HPDE6-E6E7 (cell line): Measurements from ENCODE around the gene TICAM2.

Experiments
- DNase-seq: peaks from one replicate; pipeline ENCODE4 v3.0.0; 2011; ENCODE audit warnings: missing footprints; ENCODE audit errors: extremely low spot score

Gene TICAM2

GRCh38 chr5:115568668-115569067 lies 33.6 kb downstream of the TICAM2 start:
- no peak for DNase-seq

DNA sequence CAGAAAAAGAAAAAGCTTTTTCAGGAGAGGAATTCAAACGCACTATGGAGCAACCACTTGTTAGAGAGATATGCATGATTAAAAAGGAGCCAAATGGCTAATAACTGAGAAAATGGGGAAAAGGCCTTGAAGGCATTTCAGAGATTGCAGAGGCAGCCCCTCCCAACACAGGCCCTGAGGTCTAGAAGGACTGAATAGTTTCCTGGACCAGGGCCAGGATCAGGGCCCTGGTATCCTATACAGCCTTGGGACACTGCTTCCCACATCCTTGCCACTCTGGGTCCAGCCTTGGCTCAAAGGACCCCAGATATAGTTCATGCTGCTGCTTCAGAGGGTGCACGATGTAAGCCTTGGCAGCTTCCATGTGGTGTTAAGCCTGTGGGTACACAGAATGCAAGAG lies 37.0 kb downstream of the TICAM2 start:
- no peak for DNase-seq

GRCh38 chr5:115561176-115561575 lies 41.1 kb downstream of the TICAM2 start:
- no peak for DNase-seq

DNA sequence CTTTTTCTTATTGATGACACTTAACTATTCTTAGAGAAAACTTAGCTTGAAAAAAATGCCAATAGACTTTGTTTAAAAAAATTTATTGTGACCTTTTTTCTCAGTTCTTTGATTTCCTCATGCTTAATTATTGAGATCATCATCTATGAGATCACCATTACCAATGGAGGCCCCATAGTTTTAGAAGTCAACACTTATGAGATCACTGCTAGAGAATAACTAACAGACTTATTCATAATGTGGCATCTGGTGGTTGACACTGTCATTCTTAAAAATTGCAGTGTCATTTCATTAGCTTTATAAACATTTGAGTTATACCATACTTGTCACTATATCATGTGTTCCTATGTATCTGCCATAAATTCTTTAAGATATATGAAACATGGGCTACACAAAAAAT lies 42.8 kb downstream of the TICAM2 start:
- no peak for DNase-seq

- DNase-seq: no peak
Measured at GRCh38 chr5:115558388-115558956, 43.8 kb downstream of the TICAM2 start.

GRCh38 chr5:115557667-115558387 lies 44.5 kb downstream of the TICAM2 start:
- no peak for DNase-seq

GRCh38 chr5:115556276-115556675 lies 46.0 kb downstream of the TICAM2 start:
- no peak for DNase-seq

DNA sequence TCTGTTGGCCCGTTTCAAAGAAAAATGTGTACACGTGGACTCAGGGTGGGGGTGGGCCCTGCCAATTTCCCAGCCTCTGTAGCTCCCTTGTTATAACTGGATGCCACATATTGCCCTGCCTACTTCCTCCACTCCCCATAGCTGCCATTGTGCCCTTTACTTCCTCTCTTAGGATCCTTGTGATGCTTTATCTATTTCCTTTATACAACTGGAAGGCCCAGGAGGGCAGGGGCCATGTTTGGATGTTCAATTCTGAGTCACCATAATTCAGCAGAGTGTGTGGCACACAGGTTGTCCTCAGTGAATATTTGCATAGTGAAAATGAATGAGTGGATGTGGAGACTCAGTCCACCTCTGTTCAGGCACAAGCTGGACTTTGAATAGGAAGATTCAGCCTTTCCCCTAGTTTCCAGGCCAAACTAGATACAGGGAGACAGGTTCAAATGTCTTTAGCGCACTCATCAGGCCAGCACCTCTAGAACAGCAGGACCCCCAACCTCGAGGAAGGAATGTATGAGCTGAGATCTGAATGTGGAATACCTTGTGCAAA lies 47.1 kb downstream of the TICAM2 start:
- DNase-seq: no peak

GRCh38 chr5:115553082-115553481 lies 49.2 kb downstream of the TICAM2 start:
- DNase-seq: no peak

DNA sequence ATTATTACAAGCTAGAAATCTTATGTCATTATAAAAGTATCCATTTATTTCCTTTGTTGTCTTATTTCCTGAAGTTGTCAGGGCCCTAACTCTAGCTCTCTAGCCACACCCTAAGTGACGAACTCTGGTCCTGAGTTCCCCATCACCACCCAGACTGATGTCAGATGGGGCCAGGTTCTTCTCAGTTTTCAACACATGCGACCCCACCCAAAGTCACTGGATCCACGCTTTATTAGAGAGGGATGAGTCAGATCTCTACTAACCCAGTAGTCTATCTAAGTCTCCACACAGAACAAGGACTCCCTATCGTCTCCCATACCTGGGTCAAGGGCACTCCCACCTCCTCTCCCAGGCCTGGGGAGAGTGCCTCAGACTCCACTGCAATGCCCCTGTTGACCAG lies 50.9 kb downstream of the TICAM2 start:
- DNase-seq: no peak

DNA sequence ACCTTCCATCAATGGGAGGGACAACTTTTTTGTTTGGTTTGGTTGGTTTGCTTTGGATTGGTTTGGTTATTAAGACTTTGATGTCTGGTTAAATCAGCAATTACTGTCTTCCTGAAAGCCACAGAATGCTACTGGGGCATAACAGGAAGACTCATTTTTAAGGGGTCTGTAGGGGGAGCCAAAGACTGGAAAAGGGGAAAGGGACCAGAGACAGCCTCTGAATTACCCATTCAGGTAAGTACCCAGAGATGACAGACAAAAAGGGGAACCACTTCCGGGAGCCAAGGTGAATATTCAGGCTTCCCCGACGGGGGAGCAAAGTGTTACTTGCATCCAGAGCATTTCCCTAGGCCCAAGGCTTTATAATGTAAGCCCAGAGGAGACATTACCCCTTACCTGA lies 53.1 kb downstream of the TICAM2 start:
- DNase-seq: no peak

- DNase-seq: no peak
Measured at GRCh38 chr5:115548683-115549082, 53.6 kb downstream of the TICAM2 start.

DNA sequence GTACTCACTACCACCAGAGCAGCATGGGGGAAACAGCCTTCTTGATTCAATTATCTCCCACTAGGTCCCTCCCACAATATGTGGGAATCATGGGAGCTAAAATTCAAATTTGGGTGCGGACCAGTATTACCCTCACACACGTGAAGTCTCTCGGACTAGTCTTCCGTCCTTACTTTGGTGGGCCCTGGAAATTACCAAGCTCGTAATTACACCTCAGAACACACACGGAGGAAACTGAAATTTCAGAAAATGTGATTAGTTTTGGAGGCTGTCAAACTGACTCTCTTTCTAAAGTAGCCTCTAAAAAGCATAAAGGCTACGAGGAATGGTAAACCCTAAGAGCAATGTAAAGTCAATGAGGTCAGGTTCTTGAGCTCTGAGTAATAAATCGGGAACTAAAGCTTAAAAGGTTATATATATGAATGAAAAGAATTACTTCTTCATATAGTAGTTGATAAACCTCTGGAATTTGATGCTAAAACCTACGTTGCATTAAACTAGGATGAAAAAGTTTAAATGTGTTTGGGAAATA lies 56.9 kb downstream of the TICAM2 start:
- DNase-seq: no peak

- peak; percentile 94 for DNase-seq
Measured at GRCh38 chr5:115544436-115545350, 57.6 kb downstream of the TICAM2 start, which contains the start of gene FEM1C. Gene FEM1C (minus strand): TSS chr5:115544775. CDS start chr5:115543493, 1,282 bp downstream.

GRCh38 chr5:115544043-115544435 lies 58.2 kb downstream of the TICAM2 start:
- DNase-seq: no peak

DNA sequence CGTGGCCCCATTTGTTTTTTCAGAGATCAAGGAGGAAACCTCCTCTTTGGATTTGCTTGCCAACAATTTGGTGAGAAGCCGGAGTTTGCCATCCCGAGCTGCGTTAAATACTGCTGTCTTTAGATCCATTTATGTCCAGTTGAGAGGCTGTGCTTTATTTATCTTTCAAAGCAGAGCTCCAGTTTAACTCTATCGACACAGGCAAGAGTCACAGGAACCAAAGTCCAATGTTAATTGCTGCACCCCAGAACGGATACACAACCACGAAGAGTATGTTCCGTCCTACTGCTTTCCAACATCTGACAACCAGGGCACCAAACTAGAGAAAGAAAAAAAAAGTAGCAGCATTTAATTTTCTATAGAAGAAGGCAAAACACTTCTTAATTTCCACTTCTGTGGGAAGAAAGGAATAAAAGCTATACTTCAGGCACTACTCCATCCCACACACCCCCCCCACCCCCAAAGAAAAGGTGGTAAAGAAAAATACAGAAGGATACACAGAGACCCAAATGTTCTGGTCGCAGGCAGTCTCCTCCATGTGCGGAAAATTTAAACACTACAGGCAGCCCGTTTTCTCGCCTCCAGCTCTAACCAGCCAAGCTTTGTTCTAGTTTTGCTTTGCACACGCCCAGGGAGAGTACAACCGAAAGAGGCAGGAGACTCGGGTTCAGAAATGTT lies 58.8 kb downstream of the TICAM2 start:
- DNase-seq: no peak

DNA sequence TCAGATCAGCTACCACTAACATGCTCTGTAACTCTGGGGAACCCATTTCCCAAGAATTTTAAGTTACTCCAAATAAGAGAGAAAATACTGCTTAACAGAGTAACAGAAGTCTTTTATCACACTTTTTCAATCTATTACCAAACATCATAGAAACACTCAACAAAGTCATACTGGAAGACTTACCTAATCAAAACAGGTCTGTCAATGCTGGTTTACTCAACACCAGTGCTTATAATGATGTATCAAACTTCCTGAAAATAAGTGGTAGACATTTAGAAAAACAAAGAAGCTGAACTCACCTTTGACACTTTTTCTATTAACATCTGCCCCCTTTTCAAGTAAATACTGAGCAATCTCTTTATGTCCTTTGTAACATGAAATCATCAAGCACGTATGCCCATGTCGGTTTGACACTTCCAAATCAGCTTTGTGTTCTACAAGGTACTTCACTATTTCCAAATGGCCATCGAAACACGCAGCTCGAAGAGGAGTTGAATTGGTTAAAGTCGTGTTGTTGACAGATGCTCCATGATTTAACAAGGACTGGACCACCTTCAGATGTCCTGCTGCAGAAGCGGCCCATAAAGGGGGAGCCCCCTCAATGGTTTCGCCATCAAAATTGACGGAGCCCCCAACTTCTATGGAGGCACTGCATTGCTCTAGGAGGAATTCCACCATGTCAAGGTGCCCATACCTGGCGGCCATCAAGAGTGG lies 59.5 kb downstream of the TICAM2 start:
- DNase-seq: no peak

DNA sequence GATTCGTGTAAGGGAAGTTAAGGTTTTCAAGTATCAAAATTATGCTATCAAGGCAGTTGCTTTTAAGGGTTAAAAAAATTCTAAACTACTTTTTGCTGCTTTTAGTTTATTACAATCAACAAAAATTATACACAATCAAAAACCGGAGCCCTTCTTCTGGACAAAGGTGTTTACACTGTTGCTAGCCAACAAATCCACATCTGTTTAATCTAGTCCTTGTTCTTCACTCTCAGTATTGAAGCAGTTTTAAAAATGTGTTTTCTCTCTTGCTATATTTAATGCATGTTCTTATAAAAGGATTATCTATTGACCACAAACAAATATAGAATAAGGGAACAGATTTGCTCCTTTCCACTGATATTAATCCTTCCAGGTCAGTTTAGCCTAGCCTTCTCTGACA lies 60.2 kb downstream of the TICAM2 start:
- no peak for DNase-seq

- DNase-seq: no peak
Measured at GRCh38 chr5:115541611-115542010, 60.7 kb downstream of the TICAM2 start.

GRCh38 chr5:115535479-115536035 lies 66.7 kb downstream of the TICAM2 start:
- no peak for DNase-seq
